ENCODE data around the gene INPP5E.

Gene INPP5E

GRCh38 chr9:136438548-136439480, 831 bp downstream of the INPP5E start:
- TF ChIP-seq CTCF (IDR thresholded peaks at IDR 0.05; ENCODE audit: borderline replicate concordance, insufficient read depth, low read depth, low read length) = no peak
- peak overlapping the region; percentile 74 for H3K4me3 ChIP-seq (ENCODE audit: low read depth, low read length)

GRCh38 chr9:136437839-136438547, 1.7 kb downstream of the INPP5E start:
- H3K4me3 ChIP-seq (ENCODE audit: low read depth, low read length) = peak overlapping the region; percentile 74
- no peak for TF ChIP-seq CTCF (IDR thresholded peaks at IDR 0.05; ENCODE audit: borderline replicate concordance, insufficient read depth, low read depth, low read length)

GRCh38 chr9:136437430-136437829, 2.2 kb downstream of the INPP5E start:
- no peak for TF ChIP-seq CTCF (IDR thresholded peaks at IDR 0.05; ENCODE audit: borderline replicate concordance, insufficient read depth, low read depth, low read length)
- no peak overlapping the region for H3K4me3 ChIP-seq (ENCODE audit: low read depth, low read length)

- H3K4me3 ChIP-seq (ENCODE audit: low read depth, low read length) = no peak overlapping the region
- no peak for TF ChIP-seq CTCF (IDR thresholded peaks at IDR 0.05; ENCODE audit: borderline replicate concordance, insufficient read depth, low read depth, low read length)
Observed at GRCh38 chr9:136436055-136436634, 3.5 kb downstream of the INPP5E start.

- no peak for TF ChIP-seq CTCF (IDR thresholded peaks at IDR 0.05; ENCODE audit: borderline replicate concordance, insufficient read depth, low read depth, low read length)
- H3K4me3 ChIP-seq (ENCODE audit: low read depth, low read length) = no peak overlapping the region
Observed at GRCh38 chr9:136434580-136435169, 5.0 kb downstream of the INPP5E start.

- H3K4me3 ChIP-seq (ENCODE audit: low read depth, low read length) = no peak overlapping the region
- no peak for TF ChIP-seq CTCF (IDR thresholded peaks at IDR 0.05; ENCODE audit: borderline replicate concordance, insufficient read depth, low read depth, low read length)
Observed at GRCh38 chr9:136433849-136434579, 5.6 kb downstream of the INPP5E start.

Measured in GM12875 (cell line).